ENCODE measurements around the gene RBM34. TPM values are rescaled to one million over a fixed set of nuclear protein-coding genes. Genes with fewer than 3 reads are reported as not detected.

Gene RBM34
- total RNA-seq, 1 donor: 139 TPM

DNA sequence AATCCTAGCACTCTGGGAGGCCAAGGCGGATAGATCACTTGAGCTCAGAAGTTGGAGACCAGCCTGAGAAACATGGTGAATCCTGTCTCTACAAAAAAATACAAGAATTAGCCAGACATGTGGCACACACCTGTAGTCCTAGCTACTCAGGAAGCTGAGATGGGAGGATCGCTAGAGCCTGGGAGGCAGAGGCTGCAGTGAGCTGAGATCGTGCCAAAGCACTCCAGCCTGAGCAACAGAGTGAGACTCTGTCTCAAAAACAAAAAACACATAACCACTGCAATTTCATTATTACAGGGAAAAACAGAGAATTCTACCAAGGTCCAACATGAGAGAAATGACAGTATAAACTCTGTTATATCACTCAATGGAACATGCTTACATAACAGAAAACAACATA lies 28.0 kb downstream of the RBM34 start:
- no peak overlapping the region for H3K4me3 ChIP-seq (ENCODE audit: low read length)
- H3K27me3 ChIP-seq (ENCODE audit: insufficient read depth, low read length): no peaks in the 10 kb centered on the region
- H3K4me1 ChIP-seq (ENCODE audit: insufficient read depth, low read length): peaks cover 3% of the 10 kb centered on the region
- H3K9me3 ChIP-seq (ENCODE audit: low read depth, low read length): no peaks in the 10 kb centered on the region

DNA sequence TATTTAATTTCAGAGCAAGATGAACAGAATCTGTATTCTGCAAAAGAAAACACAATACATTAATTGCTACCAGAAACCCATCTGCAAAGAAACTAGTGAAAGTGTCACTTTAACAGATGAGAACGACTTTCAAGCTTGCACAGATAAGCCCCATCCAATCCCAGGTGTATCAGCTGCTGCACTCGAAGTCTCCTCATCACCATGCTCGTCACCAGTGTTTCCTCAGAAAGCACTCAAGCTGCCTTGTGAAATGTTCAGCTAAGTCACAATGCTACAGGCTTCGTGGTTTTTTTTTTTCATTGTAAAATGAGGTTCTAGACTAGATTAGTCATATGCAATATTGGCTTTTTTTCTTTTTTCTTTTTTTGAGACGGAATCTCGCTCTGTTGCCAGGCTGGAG lies 29.1 kb downstream of the RBM34 start:
- Histone ChIP-seq H3K4me1 (ENCODE audit: insufficient read depth, low read length) (peaks cover 14% of the 10 kb centered on the region), H3K27me3 (ENCODE audit: insufficient read depth, low read length) (no peaks in the 10 kb centered on the region), H3K9me3 (ENCODE audit: low read depth, low read length) (no peaks in the 10 kb centered on the region), H3K4me3 (ENCODE audit: low read length) (no peak overlapping the region)

DNA sequence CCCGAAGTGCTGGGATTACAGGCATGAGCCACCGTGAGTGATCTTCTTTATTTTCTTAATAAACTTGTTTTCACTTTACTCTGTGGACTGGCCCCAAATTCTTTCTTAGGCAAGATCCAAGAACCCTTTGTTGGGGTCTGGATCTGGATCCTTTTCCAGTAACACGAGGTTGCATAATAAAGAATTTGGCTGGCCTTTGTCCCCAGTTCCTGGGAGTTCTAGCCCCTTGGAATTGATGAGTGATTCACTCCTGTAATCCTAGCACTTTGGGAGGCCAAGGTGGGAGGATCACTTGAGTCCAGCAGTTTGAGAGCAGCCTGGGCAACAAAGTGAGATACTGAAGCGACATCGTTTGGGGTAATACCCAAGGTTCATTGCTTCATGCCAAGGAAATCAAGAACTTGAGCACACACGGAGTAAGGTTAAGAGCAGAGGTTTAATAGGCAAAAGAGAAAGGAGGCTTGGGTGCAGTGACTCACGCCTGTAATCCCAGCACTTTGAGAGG lies 30.2 kb downstream of the RBM34 start:
- Histone ChIP-seq H3K9me3 (ENCODE audit: low read depth, low read length) (no peaks in the 10 kb centered on the region), H3K4me1 (ENCODE audit: insufficient read depth, low read length) (peaks cover 25% of the 10 kb centered on the region), H3K4me3 (ENCODE audit: low read length) (no peak overlapping the region), H3K27me3 (ENCODE audit: insufficient read depth, low read length) (no peaks in the 10 kb centered on the region)

DNA sequence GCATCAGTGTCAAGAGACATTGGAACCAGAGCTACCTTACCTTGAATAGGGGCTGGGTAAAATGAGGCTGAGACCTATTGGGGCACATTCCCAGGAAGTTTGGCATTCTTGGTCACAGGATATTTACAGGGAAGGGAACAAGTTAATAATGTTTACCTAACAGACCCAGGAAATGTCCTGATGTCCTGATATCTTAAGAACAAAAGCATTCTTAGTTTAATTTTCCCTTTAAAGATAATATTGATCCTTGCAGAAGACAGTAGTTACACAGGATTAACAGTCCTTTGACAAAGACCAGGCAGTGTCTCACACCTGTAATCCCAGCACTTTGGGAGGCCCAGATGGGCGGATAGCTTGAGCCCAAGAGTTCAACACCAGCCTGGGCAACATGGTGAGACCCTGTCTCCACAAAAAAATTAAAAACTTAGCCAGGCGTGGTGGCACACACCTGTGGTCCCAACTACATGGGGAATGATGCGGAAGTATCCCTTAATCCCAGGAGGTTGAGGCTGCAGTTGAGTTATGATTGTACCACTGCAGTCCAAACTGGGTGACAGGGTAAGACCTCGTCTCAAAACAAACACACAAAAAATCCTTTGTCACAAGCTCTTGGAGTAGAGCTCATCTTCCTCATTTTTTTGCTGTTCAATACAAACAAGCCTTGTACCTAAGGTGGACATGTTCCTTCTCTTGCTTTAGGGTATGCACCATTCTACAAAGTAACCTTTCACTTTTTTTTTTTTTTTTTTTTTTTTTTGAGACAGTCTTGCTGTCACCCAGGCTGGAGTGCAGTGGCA lies 31.1 kb downstream of the RBM34 start:
- Histone ChIP-seq H3K4me3 (ENCODE audit: low read length) (no peak overlapping the region), H3K27me3 (ENCODE audit: insufficient read depth, low read length) (no peaks in the 10 kb centered on the region), H3K4me1 (ENCODE audit: insufficient read depth, low read length) (peaks cover 29% of the 10 kb centered on the region), H3K9me3 (ENCODE audit: low read depth, low read length) (no peaks in the 10 kb centered on the region)

DNA sequence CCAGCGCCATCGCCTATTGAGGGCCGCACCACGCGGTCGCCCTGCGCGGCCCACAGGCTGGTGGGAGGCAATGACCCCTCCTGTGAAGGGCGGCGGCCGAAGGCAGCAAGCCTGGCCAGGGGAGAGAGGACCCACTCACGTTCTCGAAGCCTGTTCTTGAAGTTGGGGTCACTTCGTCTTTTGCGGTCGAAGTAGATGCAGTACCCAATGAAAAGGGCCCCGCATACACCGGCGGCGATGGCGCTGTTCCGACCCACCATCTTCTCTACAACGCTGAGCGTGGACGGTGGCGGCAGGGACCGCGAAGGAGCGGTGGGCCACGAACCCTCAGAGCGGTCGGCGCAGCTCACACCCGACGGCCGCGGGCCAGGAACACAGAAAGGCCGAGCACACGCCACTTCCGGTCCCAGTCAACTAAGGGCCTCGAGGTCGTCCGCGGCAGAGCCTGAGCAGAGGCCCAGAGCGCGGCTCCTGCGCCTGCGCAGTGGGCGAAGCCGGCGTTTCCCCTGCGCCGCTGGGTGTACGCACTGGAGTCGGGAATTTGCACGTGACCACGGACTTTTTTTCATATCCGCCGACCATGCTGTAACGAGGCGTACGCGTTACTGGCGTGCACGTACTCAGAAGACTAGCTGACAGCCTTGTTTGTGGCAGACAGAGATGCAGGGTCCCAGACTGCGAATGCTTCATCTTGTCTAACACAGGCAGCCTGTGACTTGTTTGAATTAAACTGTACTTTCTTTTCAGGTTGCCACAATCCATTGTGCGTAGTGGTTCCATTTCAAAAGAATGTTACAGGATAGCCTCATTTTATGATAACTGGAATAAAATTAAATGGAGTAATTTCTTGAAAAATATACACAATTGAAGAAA lies 32.4 kb downstream of the RBM34 start, which contains the start of gene TOMM20:
TOMM20 (minus strand) TSS at position 382 of the 873 bp plus-strand sequence; CDS start at position 260, 122 bp downstream.
- Histone ChIP-seq H3K4me1 (ENCODE audit: insufficient read depth, low read length) (peaks cover 35% of the 10 kb centered on the region), H3K27me3 (ENCODE audit: insufficient read depth, low read length) (no peaks in the 10 kb centered on the region), H3K4me3 (ENCODE audit: low read length) (peak within 1 kb of the TSS; percentile 97), H3K9me3 (ENCODE audit: low read depth, low read length) (no peaks in the 10 kb centered on the region)

DNA sequence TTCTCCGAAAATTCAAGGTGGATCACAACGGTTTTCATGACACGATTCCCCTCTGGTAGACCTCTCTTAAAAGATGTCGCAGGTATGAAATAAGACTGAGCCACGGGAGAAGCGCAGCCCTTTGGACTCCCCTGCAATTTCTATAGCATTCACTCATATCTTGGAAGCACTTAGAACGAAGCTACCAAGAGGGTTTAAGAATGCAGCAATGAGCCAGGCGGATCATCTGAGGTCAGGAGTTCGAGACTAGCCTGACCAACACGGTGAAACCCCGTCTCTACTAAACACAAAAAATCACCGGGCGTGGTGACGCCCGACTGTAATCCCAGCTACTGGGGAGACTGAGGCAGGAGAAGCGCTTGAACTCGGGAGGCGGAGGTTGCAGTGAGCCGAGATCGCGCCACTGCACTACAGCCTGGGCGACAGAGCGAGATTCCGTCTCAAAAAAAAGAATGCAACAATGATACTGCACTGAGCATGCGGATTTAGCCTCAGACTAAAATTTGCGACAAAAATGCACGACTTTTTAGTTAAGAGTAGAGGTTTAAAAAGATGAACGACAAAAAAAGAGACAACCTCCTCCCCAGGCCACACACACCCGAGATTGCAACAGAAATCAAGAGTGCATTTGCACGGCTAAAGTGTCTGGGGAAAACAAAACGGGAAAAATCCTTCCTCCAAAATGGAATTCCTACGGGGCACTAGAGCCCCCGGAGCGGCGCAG lies 33.2 kb downstream of the RBM34 start:
- Histone ChIP-seq H3K9me3 (ENCODE audit: low read depth, low read length) (no peaks in the 10 kb centered on the region), H3K27me3 (ENCODE audit: insufficient read depth, low read length) (no peaks in the 10 kb centered on the region), H3K4me1 (ENCODE audit: insufficient read depth, low read length) (peaks cover 37% of the 10 kb centered on the region), H3K4me3 (ENCODE audit: low read length) (peak overlapping the region; percentile 97)

DNA sequence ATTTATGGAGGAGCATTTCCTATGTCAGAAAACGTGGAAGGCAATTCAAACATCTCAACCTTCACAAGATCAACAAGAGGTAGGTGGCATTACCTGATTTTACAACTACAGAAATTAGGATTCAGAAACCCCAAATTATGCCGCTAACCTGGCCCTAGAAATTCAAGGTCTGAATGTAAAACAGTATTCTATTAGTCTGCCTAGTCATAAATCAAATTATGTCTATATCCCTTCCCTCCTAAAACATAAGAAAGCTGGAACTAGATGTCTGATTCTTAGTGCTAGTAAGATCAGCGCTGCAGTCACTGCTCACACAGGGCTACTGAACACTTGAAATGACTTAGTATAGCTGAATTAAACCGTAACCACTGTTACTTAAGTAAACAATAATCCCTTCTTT lies 33.8 kb downstream of the RBM34 start:
- H3K9me3 ChIP-seq (ENCODE audit: low read depth, low read length): no peaks in the 10 kb centered on the region
- peak overlapping the region; percentile 97 for H3K4me3 ChIP-seq (ENCODE audit: low read length)
- peaks cover 41% of the 10 kb centered on the region for H3K4me1 ChIP-seq (ENCODE audit: insufficient read depth, low read length)
- no peaks in the 10 kb centered on the region for H3K27me3 ChIP-seq (ENCODE audit: insufficient read depth, low read length)

DNA sequence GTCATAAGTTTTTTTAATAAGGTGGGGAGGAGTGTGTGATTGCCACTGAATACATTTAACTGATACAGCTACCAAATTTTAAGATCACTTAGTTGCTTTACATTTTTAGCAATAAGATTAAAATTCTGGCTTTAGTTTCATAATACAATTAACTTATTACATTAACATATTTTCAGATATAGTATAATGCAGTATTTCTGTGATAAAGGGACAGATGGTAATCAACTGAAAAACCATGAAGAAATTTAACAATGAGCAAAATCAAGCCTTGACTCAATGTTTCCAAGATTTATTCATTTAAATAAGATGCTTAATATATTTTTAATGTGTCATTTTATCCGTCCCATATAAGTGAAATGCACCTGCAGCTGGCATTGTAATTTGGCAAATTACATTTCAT lies 36.4 kb downstream of the RBM34 start:
- Histone ChIP-seq H3K27me3 (ENCODE audit: insufficient read depth, low read length) (no peaks in the 10 kb centered on the region), H3K4me3 (ENCODE audit: low read length) (no peak overlapping the region), H3K4me1 (ENCODE audit: insufficient read depth, low read length) (peaks cover 41% of the 10 kb centered on the region), H3K9me3 (ENCODE audit: low read depth, low read length) (no peaks in the 10 kb centered on the region)

DNA sequence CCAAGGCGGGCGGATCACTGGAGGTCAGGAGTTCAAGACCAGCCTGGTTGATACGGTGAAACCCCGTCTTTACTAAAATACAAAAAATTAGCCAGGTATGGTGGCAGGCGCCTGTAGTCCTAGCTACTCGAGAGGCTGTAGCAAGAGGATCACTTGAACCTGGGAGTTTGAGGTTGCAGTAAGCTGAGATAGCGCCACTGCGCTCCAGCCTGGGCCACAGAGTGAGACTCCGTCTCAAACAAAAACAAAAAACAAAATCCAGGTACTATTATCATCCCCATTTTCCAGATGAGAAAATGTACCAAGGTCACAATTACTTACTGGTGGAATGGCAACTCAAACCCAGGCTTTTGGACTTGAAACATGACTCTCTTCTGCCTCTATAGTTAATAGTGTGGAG lies 36.9 kb downstream of the RBM34 start:
- Histone ChIP-seq H3K9me3 (ENCODE audit: low read depth, low read length) (no peaks in the 10 kb centered on the region), H3K4me1 (ENCODE audit: insufficient read depth, low read length) (peaks cover 39% of the 10 kb centered on the region), H3K27me3 (ENCODE audit: insufficient read depth, low read length) (no peaks in the 10 kb centered on the region), H3K4me3 (ENCODE audit: low read length) (no peak overlapping the region)

DNA sequence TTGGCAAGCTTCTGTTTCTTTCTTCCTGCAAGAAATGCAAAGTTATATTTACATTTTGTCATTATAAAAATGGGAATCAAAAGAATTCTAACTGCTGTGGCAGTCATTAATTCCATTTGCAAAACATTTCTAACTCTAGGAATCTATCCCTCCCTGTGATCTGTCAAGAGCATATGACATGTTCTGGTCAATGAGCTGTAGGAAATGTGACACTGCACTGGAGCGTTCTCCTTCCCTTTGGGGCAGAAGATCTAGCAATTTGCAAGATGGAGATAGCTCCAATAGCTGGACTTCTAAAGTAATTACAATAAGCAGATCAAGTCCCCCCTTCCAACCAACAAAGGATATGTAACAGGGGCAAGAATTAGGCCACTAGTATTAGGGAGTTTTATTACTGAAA lies 38.7 kb downstream of the RBM34 start:
- no peak overlapping the region for H3K4me3 ChIP-seq (ENCODE audit: low read length)
- peaks cover 31% of the 10 kb centered on the region for H3K4me1 ChIP-seq (ENCODE audit: insufficient read depth, low read length)
- no peaks in the 10 kb centered on the region for H3K9me3 ChIP-seq (ENCODE audit: low read depth, low read length)
- no peaks in the 10 kb centered on the region for H3K27me3 ChIP-seq (ENCODE audit: insufficient read depth, low read length)

DNA sequence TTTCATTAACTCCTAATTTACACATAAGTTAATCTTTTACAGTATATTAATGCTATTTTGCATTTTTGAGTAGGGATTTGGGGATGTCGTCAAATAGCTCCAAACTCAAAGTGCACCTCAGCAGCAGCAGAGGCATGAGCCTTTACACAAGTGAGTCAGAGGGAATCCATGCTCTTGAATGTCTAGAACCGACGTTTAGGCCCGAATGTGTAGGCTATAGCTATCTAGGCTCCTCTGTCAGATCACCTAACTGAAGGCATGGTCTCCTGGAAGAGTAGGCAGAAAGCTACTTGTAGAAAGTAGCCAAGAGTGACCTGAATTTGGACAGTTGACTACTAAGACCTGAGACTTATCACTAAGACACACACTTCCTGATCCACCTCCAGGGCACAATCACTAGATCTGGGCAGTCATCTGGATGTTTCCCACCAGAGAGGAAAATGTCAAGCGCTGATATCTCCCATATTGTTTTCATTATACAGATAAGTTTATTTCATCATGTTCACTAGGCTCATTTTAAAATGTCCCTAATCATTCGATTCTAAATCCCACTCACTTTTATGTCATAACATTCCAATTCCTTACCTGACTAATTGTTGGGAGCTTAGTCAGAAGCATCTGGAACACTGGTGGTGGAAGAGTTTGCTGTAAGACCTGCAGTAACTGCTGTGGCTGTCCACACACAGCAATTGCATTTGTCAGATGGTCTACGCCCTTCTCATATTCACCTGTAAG lies 47.7 kb downstream of the RBM34 start:
- no peaks in the 10 kb centered on the region for H3K9me3 ChIP-seq (ENCODE audit: low read depth, low read length)
- H3K4me3 ChIP-seq (ENCODE audit: low read length): no peak overlapping the region
- H3K4me1 ChIP-seq (ENCODE audit: insufficient read depth, low read length): no peaks in the 10 kb centered on the region
- H3K27me3 ChIP-seq (ENCODE audit: insufficient read depth, low read length): no peaks in the 10 kb centered on the region

DNA sequence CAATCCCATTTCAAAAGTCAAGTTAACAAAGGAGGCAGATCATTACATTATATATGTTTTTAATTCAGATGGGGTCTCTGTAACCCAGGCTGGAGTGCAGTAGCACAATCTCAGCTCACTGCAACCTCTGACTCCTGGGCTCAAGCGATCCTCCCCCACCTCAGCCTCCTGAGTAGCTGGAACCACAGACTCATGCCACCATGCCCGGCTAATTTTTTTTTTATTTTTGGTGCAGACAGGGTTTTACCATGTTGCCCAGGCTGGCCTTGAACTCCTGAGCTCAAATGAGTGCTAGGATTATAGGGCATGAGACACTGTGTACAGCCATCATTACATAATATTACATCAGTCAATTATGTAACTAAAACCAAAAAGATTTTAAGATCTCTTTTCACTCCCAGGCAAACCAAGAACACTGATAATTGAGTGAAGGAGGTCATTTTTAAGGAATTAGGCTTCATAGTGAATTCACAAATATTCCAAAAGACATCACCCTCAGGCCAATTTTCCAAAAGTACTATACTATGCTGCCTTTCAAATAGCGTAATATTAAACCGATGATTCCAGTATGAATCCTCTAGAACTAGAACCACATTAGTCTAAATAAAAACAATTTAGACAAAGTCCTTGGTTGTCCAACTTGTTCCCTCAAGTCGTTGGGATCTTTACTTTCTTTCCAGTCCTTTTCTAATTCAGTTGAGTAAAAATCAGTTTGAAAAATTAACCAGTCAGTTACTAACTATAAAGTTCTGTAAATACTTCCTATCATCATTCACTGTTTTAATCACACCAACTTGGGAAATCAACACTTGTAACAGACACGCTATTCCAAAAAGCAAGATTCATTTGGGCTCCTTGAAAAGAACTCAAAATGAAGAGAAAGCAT lies 48.5 kb downstream of the RBM34 start:
- H3K9me3 ChIP-seq (ENCODE audit: low read depth, low read length): no peaks in the 10 kb centered on the region
- no peaks in the 10 kb centered on the region for H3K4me1 ChIP-seq (ENCODE audit: insufficient read depth, low read length)
- H3K27me3 ChIP-seq (ENCODE audit: insufficient read depth, low read length): no peaks in the 10 kb centered on the region
- H3K4me3 ChIP-seq (ENCODE audit: low read length): no peak overlapping the region

DNA sequence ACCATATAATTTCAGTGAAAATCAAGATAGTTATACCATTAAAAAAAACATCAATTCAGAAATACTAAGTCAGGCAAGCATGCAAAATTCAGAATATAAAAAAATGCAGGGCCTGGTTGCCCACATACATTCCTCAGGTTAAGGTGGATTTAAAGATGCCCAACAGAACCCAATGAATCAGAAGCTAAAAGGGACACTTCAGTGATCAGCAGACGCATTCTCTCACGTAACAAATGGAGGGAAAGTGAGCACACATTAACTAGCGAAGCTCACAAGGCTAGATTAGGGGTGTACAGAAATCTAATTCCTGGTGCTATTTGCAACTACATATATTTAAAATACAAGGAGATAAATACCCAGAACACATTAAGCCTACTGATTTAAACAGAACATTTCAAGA lies 49.9 kb downstream of the RBM34 start:
- Histone ChIP-seq H3K4me3 (ENCODE audit: low read length) (no peak overlapping the region), H3K4me1 (ENCODE audit: insufficient read depth, low read length) (no peaks in the 10 kb centered on the region), H3K27me3 (ENCODE audit: insufficient read depth, low read length) (no peaks in the 10 kb centered on the region), H3K9me3 (ENCODE audit: low read depth, low read length) (no peaks in the 10 kb centered on the region)

All from mononuclear cell (primary cell).